ENCODE measurements around the gene NINL. TPM values are rescaled to one million over a fixed set of nuclear protein-coding genes. Genes with fewer than 3 reads are reported as not detected.
"Not testable (repeated sequence)": the region's sequence is repeated elsewhere in the genome, so short reads cannot be mapped to it uniquely, and the experiment has no call there.

Gene NINL
- total RNA-seq, 1 donor from 2014 or later = 86.8 TPM

GRCh38 chr20:25508083-25508770 is 77.1 kb downstream of the NINL start:
- H3K36me3 Mint-ChIP-seq (ENCODE audit: unreplicated experiment) = peaks cover 17% of the 10 kb centered on the region
- peaks cover 10% of the 10 kb centered on the region for H3K27me3 Mint-ChIP-seq (ENCODE audit: unreplicated experiment)
- peaks cover 13% of the 10 kb centered on the region for H3K9me3 Mint-ChIP-seq (ENCODE audit: unreplicated experiment)
- H3K4me3 Mint-ChIP-seq (ENCODE audit: unreplicated experiment) = no peak overlapping the region
- H3K4me1 Mint-ChIP-seq (ENCODE audit: low read depth, unreplicated experiment) = no peaks in the 10 kb centered on the region
- no peak for DNase-seq
- H3K27ac Mint-ChIP-seq (ENCODE audit: unreplicated experiment) = no peak overlapping the region
- TF ChIP-seq, protein P1, sequence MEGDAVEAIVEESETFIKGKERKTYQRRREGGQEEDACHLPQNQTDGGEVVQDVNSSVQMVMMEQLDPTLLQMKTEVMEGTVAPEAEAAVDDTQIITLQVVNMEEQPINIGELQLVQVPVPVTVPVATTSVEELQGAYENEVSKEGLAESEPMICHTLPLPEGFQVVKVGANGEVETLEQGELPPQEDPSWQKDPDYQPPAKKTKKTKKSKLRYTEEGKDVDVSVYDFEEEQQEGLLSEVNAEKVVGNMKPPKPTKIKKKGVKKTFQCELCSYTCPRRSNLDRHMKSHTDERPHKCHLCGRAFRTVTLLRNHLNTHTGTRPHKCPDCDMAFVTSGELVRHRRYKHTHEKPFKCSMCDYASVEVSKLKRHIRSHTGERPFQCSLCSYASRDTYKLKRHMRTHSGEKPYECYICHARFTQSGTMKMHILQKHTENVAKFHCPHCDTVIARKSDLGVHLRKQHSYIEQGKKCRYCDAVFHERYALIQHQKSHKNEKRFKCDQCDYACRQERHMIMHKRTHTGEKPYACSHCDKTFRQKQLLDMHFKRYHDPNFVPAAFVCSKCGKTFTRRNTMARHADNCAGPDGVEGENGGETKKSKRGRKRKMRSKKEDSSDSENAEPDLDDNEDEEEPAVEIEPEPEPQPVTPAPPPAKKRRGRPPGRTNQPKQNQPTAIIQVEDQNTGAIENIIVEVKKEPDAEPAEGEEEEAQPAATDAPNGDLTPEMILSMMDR (IDR thresholded peaks at IDR 0.05; ENCODE audit: partially characterized antibody, unreplicated experiment) = no peak

GRCh38 chr20:25507385-25508082 is 77.8 kb downstream of the NINL start:
- no peak overlapping the region for H3K27ac Mint-ChIP-seq (ENCODE audit: unreplicated experiment)
- peaks cover 12% of the 10 kb centered on the region for H3K36me3 Mint-ChIP-seq (ENCODE audit: unreplicated experiment)
- no peak overlapping the region for H3K4me3 Mint-ChIP-seq (ENCODE audit: unreplicated experiment)
- no peaks in the 10 kb centered on the region for H3K4me1 Mint-ChIP-seq (ENCODE audit: low read depth, unreplicated experiment)
- H3K9me3 Mint-ChIP-seq (ENCODE audit: unreplicated experiment) = peaks cover 16% of the 10 kb centered on the region
- DNase-seq = no peak
- TF ChIP-seq, protein P1 (IDR thresholded peaks at IDR 0.05; ENCODE audit: partially characterized antibody, unreplicated experiment) = no peak
- H3K27me3 Mint-ChIP-seq (ENCODE audit: unreplicated experiment) = peaks cover 10% of the 10 kb centered on the region

GRCh38 chr20:25504366-25505135 is 80.8 kb downstream of the NINL start:
- Mint-ChIP-seq H3K4me3 (ENCODE audit: unreplicated experiment) (no peak overlapping the region), H3K4me1 (ENCODE audit: low read depth, unreplicated experiment) (peaks cover 10% of the 10 kb centered on the region), H3K9me3 (ENCODE audit: unreplicated experiment) (peaks cover 18% of the 10 kb centered on the region), H3K36me3 (ENCODE audit: unreplicated experiment) (peaks cover 12% of the 10 kb centered on the region), H3K27ac (ENCODE audit: unreplicated experiment) (no peak overlapping the region), H3K27me3 (ENCODE audit: unreplicated experiment) (peaks cover 7% of the 10 kb centered on the region)
- TF ChIP-seq, protein P1 (IDR thresholded peaks at IDR 0.05; ENCODE audit: partially characterized antibody, unreplicated experiment) = no peak
- no peak for DNase-seq

DNA sequence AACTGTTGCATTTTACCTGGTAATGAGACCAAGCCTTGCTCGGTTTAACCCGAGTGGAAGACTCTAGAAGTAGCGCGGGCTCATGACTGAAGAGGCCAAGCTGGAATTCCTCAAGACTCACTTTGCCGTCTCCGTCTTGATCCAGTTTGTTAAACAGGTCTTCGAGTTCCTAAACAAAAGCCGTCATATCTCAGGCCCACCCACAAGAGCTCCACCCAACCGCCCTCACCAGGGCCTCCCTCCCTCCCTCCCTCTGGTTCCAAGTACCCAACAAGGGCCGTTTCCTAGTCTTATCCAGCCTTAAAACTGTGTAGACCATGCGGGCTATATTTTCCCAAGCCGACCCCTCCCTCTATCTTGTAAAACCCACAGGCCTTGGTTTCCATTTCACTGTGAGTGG is 81.4 kb downstream of the NINL start:
- no peak overlapping the region for H3K4me3 Mint-ChIP-seq (ENCODE audit: unreplicated experiment)
- no peak overlapping the region for H3K27ac Mint-ChIP-seq (ENCODE audit: unreplicated experiment)
- no peak for DNase-seq
- peaks cover 11% of the 10 kb centered on the region for H3K4me1 Mint-ChIP-seq (ENCODE audit: low read depth, unreplicated experiment)
- H3K27me3 Mint-ChIP-seq (ENCODE audit: unreplicated experiment) = peaks cover 7% of the 10 kb centered on the region
- peaks cover 11% of the 10 kb centered on the region for H3K36me3 Mint-ChIP-seq (ENCODE audit: unreplicated experiment)
- TF ChIP-seq, protein P1 (IDR thresholded peaks at IDR 0.05; ENCODE audit: partially characterized antibody, unreplicated experiment) = no peak
- peaks cover 18% of the 10 kb centered on the region for H3K9me3 Mint-ChIP-seq (ENCODE audit: unreplicated experiment)

DNA sequence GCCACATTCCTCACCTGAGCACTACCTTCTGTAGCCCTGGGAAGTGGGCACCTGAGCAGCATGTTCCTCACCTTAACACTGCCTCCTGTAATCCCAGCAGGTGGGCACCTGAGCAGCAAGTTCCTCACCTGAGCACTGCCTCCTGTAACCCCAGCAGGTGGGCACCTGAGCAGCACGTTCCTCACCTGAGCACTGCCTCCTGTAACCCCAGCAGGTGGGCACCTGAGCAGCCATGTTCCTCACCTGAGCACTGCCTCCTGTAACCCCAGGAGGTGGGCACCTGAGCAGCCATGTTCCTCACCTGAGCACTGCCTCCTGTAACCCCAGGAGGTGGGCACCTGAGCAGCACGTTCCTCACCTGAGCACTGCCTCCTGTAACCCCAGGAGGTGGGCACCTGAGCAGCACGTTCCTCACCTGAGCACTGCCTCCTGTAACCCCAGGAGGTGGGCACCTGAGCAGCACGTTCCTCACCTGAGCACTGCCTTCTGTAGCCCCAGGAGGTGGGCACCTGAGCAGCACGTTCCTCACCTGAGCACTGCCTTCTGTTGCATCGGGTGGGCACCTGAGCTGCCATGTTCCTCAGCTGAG is 82.2 kb downstream of the NINL start:
- not testable (repeated sequence) for H3K27me3 Mint-ChIP-seq (ENCODE audit: unreplicated experiment); DNase-seq; H3K4me3 Mint-ChIP-seq (ENCODE audit: unreplicated experiment); H3K36me3 Mint-ChIP-seq (ENCODE audit: unreplicated experiment); H3K27ac Mint-ChIP-seq (ENCODE audit: unreplicated experiment)
- H3K4me1 Mint-ChIP-seq (ENCODE audit: low read depth, unreplicated experiment) = peaks cover 11% of the 10 kb centered on the region
- peaks cover 18% of the 10 kb centered on the region for H3K9me3 Mint-ChIP-seq (ENCODE audit: unreplicated experiment)
